GM12878 (cell line): ENCODE measurements around the gene SH3D19. TPM values are rescaled to one million over a fixed set of nuclear protein-coding genes. Genes with fewer than 3 reads are reported as not detected.

Experiments
- ATAC-seq: fragments of 200-7000 bp; cut with Tn5 transposase; 3 replicates; pipeline ENCODE4 v1.9.1; 2020; ENCODE audit warnings: mild to moderate bottlenecking, moderate library complexity
- BruUV-seq: library from RNA; stranded (reverse); fragments of 400-500 nt; replicated peaks from 2 replicates; lab custom pipeline; 2021; lab: Mats Ljungman, UMichigan
- CTCF ChIA-PET: fragments of 300-600 bp; sonication (Branson Sonifier 250); formaldehyde crosslinking; extraction: SDS; loops from one replicate; lab custom pipeline; 2021; ENCODE audit warnings: inconsistent platforms; lab: Yijun Ruan, JAX
- POLR2A ChIA-PET: fragments of 350-600 bp; formaldehyde crosslinking; extraction: SDS; loops from one replicate; lab custom pipeline; 2021; ENCODE audit warnings: inconsistent platforms; lab: Charles Lee
- RAD21 ChIA-PET: fragments of 300-600 bp; sonication (Branson Sonifier 250); formaldehyde crosslinking; loops from one replicate; lab custom pipeline; 2023; ENCODE audit warnings: antibody characterized with exemption; ENCODE audit not compliant: unreplicated experiment; lab: Charles Lee
- SMC1A ChIA-PET: fragments of 300-600 bp; sonication (Branson Sonifier 250); formaldehyde crosslinking; loops from one replicate; lab custom pipeline; 2023; ENCODE audit not compliant: unreplicated experiment, uncharacterized antibody; lab: Charles Lee
- DNase-seq: peaks from one replicate; pipeline ENCODE4 v3.0.0-alpha.2; 2011; ENCODE audit warnings: low read depth, low spot score
- FAIRE-seq: peaks from 3 replicates; lab custom pipeline; 2011; peaks lifted over from hg19 to GRCh38; lab: Jason Lieb, UNC
- H2AFZ ChIP-seq: 2 replicates; pipeline ENCODE4 v1.6.0; 2011; ENCODE audit warnings: low read depth, low read length, control low read depth; ENCODE audit not compliant: control insufficient read depth
- H3K27ac ChIP-seq: 2 replicates; pipeline ENCODE4 v1.5.1; 2011; ENCODE audit warnings: control low read depth; ENCODE audit not compliant: control insufficient read depth, insufficient read depth
- H3K27me3 ChIP-seq, 2 experiments: replicated peaks in 1 of 2; 2 replicates each; pipeline versions ENCODE4 v1.6.0 to v1.6.1; 2011; ENCODE audit warnings: low read length in 1 of 2; ENCODE audit not compliant: control insufficient read depth in 2 of 2, insufficient read depth in 2 of 2
- H3K36me3 ChIP-seq, 2 experiments: 2 replicates each; pipeline ENCODE4 v1.5.1; 2011; ENCODE audit warnings: low read length in 1 of 2; ENCODE audit not compliant: control insufficient read depth in 2 of 2, insufficient read depth in 2 of 2
- H3K4me1 ChIP-seq: 2 replicates; pipeline ENCODE4 v1.6.1; 2011; ENCODE audit warnings: mild to moderate bottlenecking, low read length, moderate library complexity, mixed read lengths; ENCODE audit not compliant: control insufficient read depth, insufficient read depth
- H3K4me2 ChIP-seq: 2 replicates; pipeline ENCODE4 v1.6.0; 2011; ENCODE audit warnings: control low read depth; ENCODE audit not compliant: control insufficient read depth, insufficient read depth
- H3K4me3 ChIP-seq: fragments of 200-600 bp; sonication (generic); 2 replicates; pipeline ENCODE4 v1.5.1; 2016
- H3K79me2 ChIP-seq: 2 replicates; pipeline ENCODE4 v1.6.0; 2011; ENCODE audit warnings: low read length; ENCODE audit not compliant: control insufficient read depth, insufficient read depth
- H3K9ac ChIP-seq: 2 replicates; pipeline ENCODE4 v1.8.0; 2011; ENCODE audit warnings: low read length, control low read depth, mixed read lengths; ENCODE audit not compliant: control insufficient read depth, insufficient read depth
- H3K9me3 ChIP-seq: replicated peaks from 3 replicates; pipeline ENCODE4 v1.5.1; 2011; ENCODE audit warnings: mild to moderate bottlenecking, low read length; ENCODE audit not compliant: control insufficient read depth, insufficient read depth
- H4K20me1 ChIP-seq: 2 replicates; pipeline ENCODE4 v1.6.0; 2011; ENCODE audit not compliant: control insufficient read depth, insufficient read depth
- ATF3 ChIP-seq: IDR thresholded peaks from 2 replicates; pipeline ENCODE4 v1.6.1; 2011; ENCODE audit warnings: low read depth, mild to moderate bottlenecking, low read length, moderate library complexity, borderline replicate concordance; ENCODE audit errors: extremely low read depth
- BCL3 ChIP-seq: IDR thresholded peaks from 2 replicates; pipeline ENCODE4 v1.6.1; 2011; ENCODE audit warnings: borderline replicate concordance, low read depth, mild to moderate bottlenecking, moderate library complexity, low read length; ENCODE audit not compliant: insufficient read depth, poor library complexity, severe bottlenecking
- EZH2 ChIP-seq: IDR thresholded peaks from 2 replicates; pipeline ENCODE4 v1.6.1; 2012; ENCODE audit warnings: low read depth, mild to moderate bottlenecking, control low read depth, inconsistent platforms, low read length, borderline replicate concordance; ENCODE audit not compliant: control insufficient read depth
- IRF4 ChIP-seq: IDR thresholded peaks from 2 replicates; pipeline ENCODE4 v1.6.1; 2011; ENCODE audit warnings: low read depth, low read length
- IRF5 ChIP-seq: fragments of 450-650 bp; IDR thresholded peaks from 2 replicates; pipeline ENCODE4 v1.6.1; 2017; ENCODE audit warnings: borderline replicate concordance
- NR2C2 ChIP-seq: IDR thresholded peaks from 2 replicates; pipeline ENCODE4 v1.6.1; 2011; ENCODE audit warnings: borderline replicate concordance, low read depth; ENCODE audit not compliant: control insufficient read depth, insufficient read length
- NR2F1 ChIP-seq: fragments of 450-650 bp; conservative IDR thresholded peaks from 2 replicates; pipeline ENCODE4 v1.6.1; 2017; ENCODE audit warnings: mild to moderate bottlenecking
- RAD51 ChIP-seq: fragments of 450-650 bp; IDR thresholded peaks from 2 replicates; pipeline ENCODE4 v1.6.1; 2016; ENCODE audit warnings: moderate library complexity, mild to moderate bottlenecking, inconsistent platforms
- RFX5 ChIP-seq: IDR thresholded peaks from 2 replicates; pipeline ENCODE4 v1.6.1; 2011; ENCODE audit warnings: low read depth, low read length, improper control_type of control experiment
- SIN3A ChIP-seq: IDR thresholded peaks from 2 replicates; pipeline ENCODE4 v1.6.1; 2012; ENCODE audit warnings: low read depth, low read length, improper control_type of control experiment
- SKIL ChIP-seq: fragments of 450-650 bp; IDR thresholded peaks from 2 replicates; pipeline ENCODE4 v1.6.1; 2017; ENCODE audit warnings: mild to moderate bottlenecking, low read depth, inconsistent platforms; ENCODE audit not compliant: poor library complexity, severe bottlenecking
- SMAD1 ChIP-seq: fragments of 450-650 bp; IDR thresholded peaks from 2 replicates; pipeline ENCODE4 v1.6.1; 2018; ENCODE audit warnings: mild to moderate bottlenecking, low read depth; ENCODE audit not compliant: partially characterized antibody
- SMARCA5 ChIP-seq: fragments of 450-650 bp; IDR thresholded peaks from 2 replicates; pipeline ENCODE4 v1.6.1; 2017; ENCODE audit warnings: mild to moderate bottlenecking
- ZBTB40 ChIP-seq: fragments of 450-650 bp; IDR thresholded peaks from 2 replicates; pipeline ENCODE4 v1.6.1; 2016; ENCODE audit warnings: mild to moderate bottlenecking, moderate library complexity, borderline replicate concordance
- ZSCAN29 ChIP-seq: fragments of 450-650 bp; IDR thresholded peaks from 2 replicates; pipeline ENCODE4 v1.6.1; 2017; ENCODE audit warnings: mild to moderate bottlenecking, moderate library complexity
- WGBS: methylation state at CpG from one replicate; pipeline ENCODE4 v1.1.6; 2016; ENCODE audit warnings: low lambda C conversion rate; ENCODE audit not compliant: insufficient replicate concordance, insufficient coverage; ENCODE audit errors: missing lambda C conversion rate; 5-methylcytosine and 5-hydroxymethylcytosine counted together
- in situ Hi-C: fragments of 300-500 bp; cut with MboI; formaldehyde crosslinking; loops from 9 replicates; pipeline ENCODE4 v1.14.3; 2018; ENCODE audit warnings: mixed read lengths
- intact Hi-C: fragments of 100-400 bp; cut with micrococcal nuclease; formaldehyde crosslinking; loops from one replicate; pipeline ENCODE4 v1.14.2; 2022; ENCODE audit not compliant: unreplicated experiment
- polyA plus RNA-seq, 11 experiments: library from polyadenylated mRNA; depleted of rRNA in 4 of 11; unstranded in 6 of 11; stranded (reverse) in 5 of 11; fragments of >200 nt; fragmentation: Nextera tagmentation in 4 of 11; fragmentation: Illumina TruSeq in 1 of 11; extraction: Ambion mirVana in 4 of 11; extraction: Trizol in 1 of 11; gene quantifications; 1 replicate in 1 of 11; 2 replicates in 10 of 11; pipeline versions ENCODE4 v1.2.1 to v1.2.3, GENCODE V29; 2011 to 2016; ENCODE audit warnings: inconsistent platforms in 2 of 11, missing spikeins in 2 of 11, low read depth in 1 of 11
- total RNA-seq, 4 experiments: library from RNA; depleted of rRNA in 3 of 4; stranded (reverse); fragments of >200 nt in 3 of 4; fragmentation: Illumina TruSeq in 1 of 4; extraction: Trizol in 1 of 4; gene quantifications; 2 replicates each; pipeline versions ENCODE4 v1.2.1 to v1.2.3, GENCODE V29; 2013 to 2021

The SH3D19 gene
- total and polyA plus RNA-seq, 10 of the 15 experiments (the other 5 are each of a cell fraction or from before 2014, with no cell fraction given), result 0.03 to 6.9 (median 0.33) TPM; not detected in 3

GRCh38 chr4:151205722-151206121, 119.7 kb downstream of the SH3D19 start:
- Histone ChIP-seq H3K9me3 (no peaks in the 10 kb centered on the region), H4K20me1 (no peaks in the 10 kb centered on the region), H3K4me3 (no peak overlapping the region), H3K4me1 (no peaks in the 10 kb centered on the region), H2AFZ (no peak overlapping the region), H3K27ac (no peak overlapping the region), H3K27me3 (no peaks in the 10 kb centered on the region), H3K9ac (no peak overlapping the region), H3K36me3 (no peaks in the 10 kb centered on the region), H3K4me2 (no peak overlapping the region), H3K79me2 (no peaks in the 10 kb centered on the region)
- no TSS peak for BruUV-seq
- 3% methylated on average over 1 of the region's 1 CpG for WGBS
- FAIRE-seq, result no peak
- ChIA-PET SMC1A (no interaction called here), POLR2A (no interaction called here), CTCF (no interaction called here), RAD21 (no interaction called here)
- no peak for ATAC-seq
- in situ Hi-C loops, result no loop called here
- intact Hi-C loops, result no loop called here
- DNase-seq, result no peak
- TF ChIP-seq NR2F1 (no peak), ATF3 (no peak), SMARCA5 (no peak), SIN3A (no peak), RAD51 (no peak), IRF4 (no peak), SKIL (no peak), NR2C2 (no peak), BCL3 (no peak), EZH2 (no peak), RFX5 (no peak), ZBTB40 (no peak), IRF5 (no peak), ZSCAN29 (no peak), SMAD1 (no peak)
